ENCODE data around the gene WDR5.
"Not testable (repeated sequence)": the region's sequence is repeated elsewhere in the genome, so short reads cannot be mapped to it uniquely, and the experiment has no call there.

WDR5 gene

DNA sequence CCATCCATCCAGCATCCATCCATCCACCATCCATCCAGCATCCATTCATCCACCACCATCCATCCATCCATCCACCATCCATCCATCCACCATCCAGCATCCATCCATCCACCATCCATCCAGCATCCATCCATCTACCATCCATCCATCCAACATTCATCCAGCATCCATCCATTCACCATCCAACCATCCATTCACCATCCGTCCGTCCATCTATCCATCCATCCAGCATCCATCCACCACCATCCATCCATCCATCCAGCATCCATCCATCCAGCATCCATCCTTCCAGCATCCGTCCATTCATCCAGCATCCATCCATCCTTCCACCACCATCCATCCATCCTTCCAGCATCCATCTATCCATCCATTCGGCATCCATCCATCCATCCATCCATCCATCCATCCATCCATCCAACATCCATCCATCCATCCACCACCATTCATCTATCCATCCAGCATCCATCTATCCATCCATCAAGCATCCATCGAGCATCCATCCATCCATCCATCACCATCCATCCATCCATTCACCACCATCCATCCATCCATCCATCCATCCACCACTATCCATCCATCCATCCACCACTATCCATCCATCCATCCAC is 32.4 kb upstream of the WDR5 start:
- POLR2A ChIA-PET: no interaction called here
- CTCF ChIA-PET: no interaction called here
- no peak for DNase-seq (ENCODE audit: extremely low spot score)
- TF ChIP-seq BHLHE40 (IDR thresholded peaks at IDR 0.05; ENCODE audit: borderline replicate concordance) (no peak), LEF1 (IDR thresholded peaks at IDR 0.05; ENCODE audit: borderline replicate concordance) (no peak), L3MBTL2 (conservative IDR thresholded peaks at IDR 0.05) (no peak), FOXK2 (IDR thresholded peaks at IDR 0.05) (no peak), NFRKB (IDR thresholded peaks at IDR 0.05) (no peak), ARNT (IDR thresholded peaks at IDR 0.05) (no peak), FOXA1 (IDR thresholded peaks at IDR 0.05) (no peak), ELF4 (IDR thresholded peaks at IDR 0.05) (no peak), FOXM1 (IDR thresholded peaks at IDR 0.05; ENCODE audit: borderline replicate concordance) (no peak), TARDBP (IDR thresholded peaks at IDR 0.05) (no peak), CTBP1 (IDR thresholded peaks at IDR 0.05; ENCODE audit: borderline replicate concordance) (no peak), SUZ12 (IDR thresholded peaks at IDR 0.05) (no peak), HDGF (IDR thresholded peaks at IDR 0.05; ENCODE audit: borderline replicate concordance) (no peak), ZNF384 (IDR thresholded peaks at IDR 0.05) (no peak), SP1 (IDR thresholded peaks at IDR 0.05) (no peak)
- TF ChIP-seq, protein P1, sequence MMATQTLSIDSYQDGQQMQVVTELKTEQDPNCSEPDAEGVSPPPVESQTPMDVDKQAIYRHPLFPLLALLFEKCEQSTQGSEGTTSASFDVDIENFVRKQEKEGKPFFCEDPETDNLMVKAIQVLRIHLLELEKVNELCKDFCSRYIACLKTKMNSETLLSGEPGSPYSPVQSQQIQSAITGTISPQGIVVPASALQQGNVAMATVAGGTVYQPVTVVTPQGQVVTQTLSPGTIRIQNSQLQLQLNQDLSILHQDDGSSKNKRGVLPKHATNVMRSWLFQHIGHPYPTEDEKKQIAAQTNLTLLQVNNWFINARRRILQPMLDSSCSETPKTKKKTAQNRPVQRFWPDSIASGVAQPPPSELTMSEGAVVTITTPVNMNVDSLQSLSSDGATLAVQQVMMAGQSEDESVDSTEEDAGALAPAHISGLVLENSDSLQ (IDR thresholded peaks at IDR 0.05): no peak

DNA sequence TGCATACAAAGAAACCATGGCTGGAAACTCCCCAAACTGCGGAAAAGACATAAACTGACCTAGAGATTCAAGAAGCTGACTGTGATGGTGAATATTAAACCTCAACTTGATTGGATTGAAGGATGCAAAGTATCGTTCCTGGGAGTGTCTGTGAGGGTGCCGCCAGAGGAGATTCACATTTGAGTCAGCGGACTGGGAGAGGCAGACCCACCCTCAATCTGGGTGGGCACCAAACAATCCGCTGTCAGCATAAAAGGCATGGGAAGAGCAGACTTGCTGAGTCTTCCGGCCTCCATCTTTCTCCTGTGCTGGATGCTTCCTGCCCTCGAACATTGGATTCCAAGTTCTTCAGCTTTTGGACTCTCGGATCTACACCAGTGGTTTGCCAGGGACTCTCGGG is 24.8 kb upstream of the WDR5 start:
- ChIA-PET CTCF (no interaction called here), POLR2A (no interaction called here)
- DNase-seq (ENCODE audit: extremely low spot score): no peak
- TF ChIP-seq L3MBTL2 (conservative IDR thresholded peaks at IDR 0.05) (no peak), BHLHE40 (IDR thresholded peaks at IDR 0.05; ENCODE audit: borderline replicate concordance) (no peak), FOXA1 (IDR thresholded peaks at IDR 0.05) (no peak), FOXK2 (IDR thresholded peaks at IDR 0.05) (no peak)

DNA sequence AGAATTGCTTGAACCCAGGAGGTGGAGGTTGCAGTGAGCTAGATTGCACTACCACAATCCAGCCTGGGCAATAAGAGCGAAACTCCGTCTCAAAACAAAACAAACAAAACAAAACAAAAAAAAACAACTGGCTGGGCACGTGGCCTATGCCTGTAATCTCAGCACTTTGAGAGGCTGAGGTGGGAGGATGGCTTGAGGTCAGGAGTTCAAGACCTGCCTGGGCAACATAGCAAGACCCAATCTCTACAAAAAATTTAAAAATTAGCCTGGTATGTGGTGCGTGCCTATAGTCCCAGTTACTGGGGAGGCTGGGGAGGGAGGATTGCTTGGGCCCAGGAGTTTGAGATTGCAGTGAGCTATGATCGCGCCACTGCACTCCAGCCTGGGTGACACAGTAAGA is 23.3 kb upstream of the WDR5 start:
- no peak for DNase-seq (ENCODE audit: extremely low spot score)
- no peak for TF ChIP-seq TARDBP (IDR thresholded peaks at IDR 0.05)
- CTCF ChIA-PET: no interaction called here
- POLR2A ChIA-PET: no interaction called here

DNA sequence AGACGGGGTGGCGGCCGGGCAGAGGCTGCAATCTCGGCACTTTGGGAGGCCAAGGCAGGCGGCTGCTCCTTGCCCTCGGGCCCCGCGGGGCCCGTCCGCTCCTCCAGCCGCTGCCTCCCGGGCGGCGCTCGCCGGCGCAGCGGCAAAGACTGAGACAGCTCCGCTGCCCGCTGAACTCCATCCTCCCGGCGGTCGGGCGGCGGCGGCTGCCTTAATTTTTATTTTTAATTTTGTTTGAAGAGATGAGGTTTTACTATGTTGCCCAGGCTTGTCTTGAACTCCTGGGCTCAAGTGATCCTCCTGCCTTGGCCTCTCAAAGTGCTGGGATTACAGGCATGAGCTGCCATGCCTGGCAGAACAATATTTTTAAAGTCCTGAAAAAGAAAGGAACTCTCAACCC is 16.9 kb upstream of the WDR5 start:
- DNase-seq (ENCODE audit: extremely low spot score); POLR2A ChIA-PET; CTCF ChIA-PET: not testable (repeated sequence)

DNA sequence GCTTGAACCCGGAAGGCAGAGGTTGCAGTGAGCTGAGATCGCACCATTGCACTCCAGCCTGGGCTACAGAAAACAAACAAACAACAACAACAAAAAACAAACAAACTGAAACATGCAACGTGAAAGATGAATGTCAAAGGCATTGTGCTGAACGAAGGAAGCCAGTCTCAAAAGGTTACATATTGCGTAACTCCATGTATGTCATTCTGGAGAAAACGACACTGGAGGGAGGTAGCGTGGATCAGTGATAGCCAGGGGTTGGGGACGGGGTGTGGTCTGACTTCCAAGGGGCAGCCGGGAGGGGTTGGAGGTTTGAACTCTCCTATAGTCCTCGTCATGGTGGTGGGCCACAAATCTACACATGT is 12.1 kb upstream of the WDR5 start:
- ChIA-PET CTCF (no interaction called here), POLR2A (interaction anchor here (3.8 kb wide), 1 partner anchor 12 kb away, joined by 20 read pairs; the partner anchor contains the start of gene WDR5)
- no peak for DNase-seq (ENCODE audit: extremely low spot score)
- TF ChIP-seq ELF4 (IDR thresholded peaks at IDR 0.05) (no peak), CTBP1 (IDR thresholded peaks at IDR 0.05; ENCODE audit: borderline replicate concordance) (no peak), FOXK2 (IDR thresholded peaks at IDR 0.05) (no peak)

DNA sequence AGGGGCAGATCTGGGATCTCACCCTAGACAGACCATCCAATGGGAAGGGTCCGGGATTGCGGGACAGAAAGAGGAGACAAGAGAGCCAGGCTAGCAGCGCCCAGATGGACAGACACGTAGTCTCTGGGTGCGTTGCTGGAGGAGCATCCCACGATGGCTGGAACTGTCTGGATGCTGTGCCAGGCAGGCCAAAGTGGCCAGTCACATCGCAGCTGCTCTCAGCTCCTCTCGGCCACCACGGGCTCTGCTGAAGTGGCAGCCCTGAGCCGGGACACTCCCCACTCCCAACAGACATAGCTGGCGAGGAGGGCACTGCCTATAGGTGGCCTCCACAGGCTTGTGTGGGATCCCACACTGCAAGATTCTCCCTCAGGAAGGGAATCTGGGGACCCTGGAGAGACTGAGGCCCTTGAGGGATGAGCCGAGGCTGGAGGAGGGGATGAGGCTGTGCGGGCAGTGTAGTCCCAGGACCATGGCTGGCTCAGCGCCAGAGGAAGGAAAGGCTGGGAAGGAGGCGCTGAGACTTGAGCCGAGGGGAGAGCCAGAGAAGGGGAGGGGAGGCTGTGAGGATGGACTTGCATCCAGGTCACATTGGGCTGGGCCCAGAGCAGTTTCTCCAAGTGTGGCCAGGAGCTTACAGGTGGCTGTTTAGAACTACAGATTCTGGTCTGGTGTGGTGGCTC is 10.3 kb upstream of the WDR5 start:
- POLR2A ChIA-PET: interaction anchor here (3.8 kb wide), 1 partner anchor 10 kb away, joined by 20 read pairs; the partner anchor contains the start of gene WDR5
- CTCF ChIA-PET: no interaction called here
- TF ChIP-seq ZNF384 (IDR thresholded peaks at IDR 0.05) (no peak), TARDBP (IDR thresholded peaks at IDR 0.05) (no peak), ELF4 (IDR thresholded peaks at IDR 0.05) (no peak), FOXM1 (IDR thresholded peaks at IDR 0.05; ENCODE audit: borderline replicate concordance) (no peak), HDGF (IDR thresholded peaks at IDR 0.05; ENCODE audit: borderline replicate concordance) (no peak), L3MBTL2 (conservative IDR thresholded peaks at IDR 0.05) (no peak), SP1 (IDR thresholded peaks at IDR 0.05) (no peak)
- DNase-seq (ENCODE audit: extremely low spot score): no peak

DNA sequence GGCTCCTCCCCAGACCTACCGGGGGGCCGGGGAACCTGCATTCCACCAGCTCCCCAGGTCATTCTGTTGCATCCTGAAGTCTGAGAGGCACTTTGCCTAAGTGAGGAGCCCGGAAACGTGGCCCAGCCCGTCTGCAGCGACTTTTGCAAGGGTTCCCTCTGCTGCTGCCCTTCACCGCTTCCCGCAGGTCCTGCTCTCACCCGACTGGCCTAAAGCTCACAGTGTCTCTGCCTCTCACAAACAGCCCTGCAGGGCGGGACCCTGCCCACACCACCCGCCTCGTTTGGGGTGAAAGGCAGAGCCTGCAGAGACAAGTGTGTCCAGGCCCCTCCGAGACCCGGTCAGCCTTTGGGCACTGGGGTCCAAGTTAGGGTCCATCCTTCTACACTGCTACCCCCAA is 9.5 kb upstream of the WDR5 start:
- POLR2A ChIA-PET: interaction anchor here (3.8 kb wide), 1 partner anchor 9 kb away, joined by 20 read pairs; the partner anchor contains the start of gene WDR5
- CTCF ChIA-PET: no interaction called here

DNA sequence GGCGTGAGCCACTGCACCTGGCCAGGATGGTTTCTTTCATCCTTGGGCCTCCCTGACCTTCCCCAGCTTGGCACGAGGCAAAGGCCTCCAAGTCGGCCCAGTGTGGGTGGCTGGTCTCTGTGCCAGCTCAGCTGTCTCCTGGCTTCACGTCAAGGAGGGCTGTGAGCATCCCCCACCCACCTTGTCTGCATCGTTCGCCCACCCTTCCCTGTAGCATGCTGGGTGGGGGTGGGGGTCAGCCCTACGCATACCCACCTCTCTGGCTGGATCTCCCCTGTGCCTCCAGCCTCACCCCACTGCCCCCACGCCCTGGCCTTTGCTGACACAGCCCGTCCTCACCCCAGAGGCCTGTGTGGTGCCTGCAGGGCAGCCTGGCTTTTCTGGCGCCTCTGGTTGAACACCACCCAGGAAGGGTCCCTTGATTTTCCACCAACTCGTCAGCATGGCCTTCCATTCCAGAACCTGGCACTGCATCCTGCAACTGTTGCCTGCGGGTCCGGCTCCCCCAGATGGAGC is 8.8 kb upstream of the WDR5 start:
- DNase-seq (ENCODE audit: extremely low spot score): no peak
- ChIA-PET CTCF (no interaction called here), POLR2A (no interaction called here)
- no peak for TF ChIP-seq TARDBP (IDR thresholded peaks at IDR 0.05)
- no peak for TF ChIP-seq L3MBTL2 (conservative IDR thresholded peaks at IDR 0.05)
- TF ChIP-seq CTBP1 (IDR thresholded peaks at IDR 0.05; ENCODE audit: borderline replicate concordance): no peak
- no peak for TF ChIP-seq ZNF384 (IDR thresholded peaks at IDR 0.05)
- TF ChIP-seq BHLHE40 (IDR thresholded peaks at IDR 0.05; ENCODE audit: borderline replicate concordance): no peak
- no peak for TF ChIP-seq ARNT (IDR thresholded peaks at IDR 0.05)
- no peak for TF ChIP-seq FOXK2 (IDR thresholded peaks at IDR 0.05)
- TF ChIP-seq HDGF (IDR thresholded peaks at IDR 0.05; ENCODE audit: borderline replicate concordance): no peak
- no peak for TF ChIP-seq ELF4 (IDR thresholded peaks at IDR 0.05)
- TF ChIP-seq LEF1 (IDR thresholded peaks at IDR 0.05; ENCODE audit: borderline replicate concordance): no peak
- no peak for TF ChIP-seq SP1 (IDR thresholded peaks at IDR 0.05)
- TF ChIP-seq SUZ12 (IDR thresholded peaks at IDR 0.05): no peak
- no peak for TF ChIP-seq FOXA1 (IDR thresholded peaks at IDR 0.05)
- no peak for TF ChIP-seq NFRKB (IDR thresholded peaks at IDR 0.05)
- no peak for TF ChIP-seq FOXM1 (IDR thresholded peaks at IDR 0.05; ENCODE audit: borderline replicate concordance)

More for the DNA sequence above, 9.5 kb upstream of the WDR5 start:
- no peak for DNase-seq (ENCODE audit: extremely low spot score)
- TF ChIP-seq FOXK2 (IDR thresholded peaks at IDR 0.05): no peak

Measured in HEK293T (cell line).